CD14-positive monocyte (primary cell): ENCODE measurements around the gene SLC16A12. TPM values are rescaled to one million over a fixed set of nuclear protein-coding genes. Genes with fewer than 3 reads are reported as not detected.

Experiments
- DNase-seq, 3 donors: peaks; one replicate each; pipeline ENCODE4 v3.0.0-alpha.2; 2011 to 2022
- H2AFZ ChIP-seq: 2 replicates; pipeline ENCODE4 v1.6.0; 2012; ENCODE audit warnings: mild to moderate bottlenecking, low read depth, low read length, inconsistent platforms; ENCODE audit not compliant: insufficient read depth, poor library complexity, severe bottlenecking
- H3K27ac ChIP-seq, 2 donors: 1 replicate in 1 of 2; 2 replicates in 1 of 2; pipeline ENCODE4 v1.5.1; 2012 to 2013; ENCODE audit warnings: low read length in 2 of 2, control low read depth in 1 of 2, inconsistent platforms in 1 of 2, low read depth in 1 of 2, mild to moderate bottlenecking in 1 of 2
- H3K27me3 ChIP-seq, 2 donors: one replicate each; pipeline versions ENCODE4 v1.6.0 to v1.6.1; 2011 to 2013; ENCODE audit warnings: low read length in 2 of 2; ENCODE audit not compliant: control insufficient read depth in 2 of 2, insufficient read depth in 2 of 2
- H3K36me3 ChIP-seq, 2 donors: replicated peaks in 1 of 2; 1 replicate in 1 of 2; 2 replicates in 1 of 2; pipeline versions ENCODE4 v1.5.1 to v1.6.1; 2012 to 2013; ENCODE audit warnings: low read length in 2 of 2, control low read depth in 1 of 2, inconsistent platforms in 1 of 2, mild to moderate bottlenecking in 1 of 2; ENCODE audit not compliant: insufficient read depth in 2 of 2, control insufficient read depth in 1 of 2
- H3K4me1 ChIP-seq, 2 donors: 1 replicate in 1 of 2; 2 replicates in 1 of 2; pipeline versions ENCODE4 v1.5.1 to v1.6.1; 2012 to 2013; ENCODE audit warnings: low read length in 2 of 2, control low read depth in 1 of 2, inconsistent platforms in 1 of 2, mild to moderate bottlenecking in 1 of 2, moderate library complexity in 1 of 2; ENCODE audit not compliant: insufficient read depth in 2 of 2, control insufficient read depth in 1 of 2
- H3K4me2 ChIP-seq: replicated peaks from 2 replicates; pipeline ENCODE3; 2012; ENCODE audit warnings: low read length, moderate library complexity, mild to moderate bottlenecking; ENCODE audit not compliant: poor library complexity, severe bottlenecking; ENCODE audit errors: extremely low read depth
- H3K4me3 ChIP-seq, 3 experiments: fragments of 200-600 bp in 1 of 3; sonication (generic) in 1 of 3; replicated peaks in 1 of 3; 1 replicate in 2 of 3; 2 replicates in 1 of 3; pipeline ENCODE4 v1.5.1; 2011 to 2013; ENCODE audit warnings: low read length in 3 of 3, mild to moderate bottlenecking in 3 of 3, control low read depth in 2 of 3, low read depth in 2 of 3, inconsistent platforms in 1 of 3, moderate library complexity in 1 of 3
- H3K79me2 ChIP-seq: 2 replicates; pipeline ENCODE4 v1.6.0; 2012; ENCODE audit warnings: mild to moderate bottlenecking, control low read depth, inconsistent platforms, low read length, moderate library complexity; ENCODE audit not compliant: insufficient read depth
- H3K9ac ChIP-seq: 2 replicates; pipeline ENCODE4 v1.6.0; 2017; ENCODE audit warnings: low read length, mild to moderate bottlenecking; ENCODE audit not compliant: insufficient read depth, poor library complexity, severe bottlenecking
- H3K9me3 ChIP-seq, 2 donors: replicated peaks in 1 of 2; 1 replicate in 1 of 2; 2 replicates in 1 of 2; pipeline versions ENCODE4 v1.5.1 to v1.6.1; 2012 to 2013; ENCODE audit warnings: low read length in 2 of 2, control low read depth in 1 of 2; ENCODE audit not compliant: control insufficient read depth in 1 of 2, insufficient read depth in 1 of 2
- H4K20me1 ChIP-seq: 2 replicates; pipeline ENCODE4 v1.6.0; 2012; ENCODE audit warnings: mild to moderate bottlenecking, low read length, control low read depth, moderate library complexity; ENCODE audit not compliant: insufficient read depth
- H3K27ac Mint-ChIP-seq, 7 donors: one replicate each; pipeline ENCODE4 v1.8.0; 2020; ENCODE audit warnings: mild to moderate bottlenecking in 7 of 7, mixed read lengths in 7 of 7, moderate library complexity in 6 of 7, inconsistent platforms in 2 of 7
- H3K27me3 Mint-ChIP-seq, 3 donors: one replicate each; pipeline ENCODE4 v1.8.0; 2021 to 2022; ENCODE audit warnings: low read depth in 3 of 3, mild to moderate bottlenecking in 3 of 3, mixed read lengths in 3 of 3, moderate library complexity in 3 of 3, inconsistent platforms in 1 of 3
- H3K36me3 Mint-ChIP-seq, 2 donors: one replicate each; pipeline ENCODE4 v1.8.0; 2020; ENCODE audit warnings: mixed read lengths in 2 of 2, inconsistent platforms in 1 of 2, mild to moderate bottlenecking in 1 of 2
- H3K4me1 Mint-ChIP-seq: one replicate; pipeline ENCODE4 v1.8.0; 2020; ENCODE audit warnings: mild to moderate bottlenecking, mixed read lengths
- H3K4me3 Mint-ChIP-seq, 2 donors: one replicate each; pipeline ENCODE4 v1.8.0; 2020; ENCODE audit warnings: mild to moderate bottlenecking in 2 of 2, mixed read lengths in 2 of 2, moderate library complexity in 1 of 2
- H3K9me3 Mint-ChIP-seq, 7 donors: one replicate each; pipeline ENCODE4 v1.8.0; 2020 to 2022; ENCODE audit warnings: mixed read lengths in 7 of 7, mild to moderate bottlenecking in 6 of 7, moderate library complexity in 6 of 7, inconsistent platforms in 2 of 7
- CTCF ChIP-seq: fragments of 200-600 bp; IDR thresholded peaks from one replicate; pipeline ENCODE4 v1.8.0; 2022; ENCODE audit warnings: antibody characterized with exemption, mild to moderate bottlenecking
- WGBS: methylation state at CpG from one replicate; pipeline ENCODE4 v1.1.5; 2013; ENCODE audit warnings: missing lambda C conversion rate; ENCODE audit not compliant: insufficient coverage; 5-methylcytosine and 5-hydroxymethylcytosine counted together
- intact Hi-C, 2 donors: fragments of 100-400 bp; cut with micrococcal nuclease; formaldehyde crosslinking; loops; one replicate each; pipeline versions ENCODE4 v1.15.0 to v1.15.1; 2023
- polyA plus RNA-seq, 3 donors: library from polyadenylated mRNA; depleted of rRNA in 1 of 3; unstranded in 2 of 3; stranded (reverse) in 1 of 3; fragments of 300-500 nt in 2 of 3; fragments of >200 nt in 1 of 3; fragmentation: Illumina TruSeq in 2 of 3; gene quantifications; 1 replicate in 2 of 3; 2 replicates in 1 of 3; pipeline ENCODE4 v1.2.3, GENCODE V29; 2012 to 2021

SLC16A12 gene
- polyA plus RNA-seq, 3 donors, result 0.04 TPM; not detected in 2

GRCh38 chr10:89463846-89464537 lies 71.4 kb downstream of the SLC16A12 start:
- intact Hi-C loops, result no loop called here
- Histone ChIP-seq H3K4me2 (no peak overlapping the region), H3K4me1 (no peaks in the 10 kb centered on the region), H3K27me3 (no peaks in the 10 kb centered on the region), H3K36me3 (no peaks in the 10 kb centered on the region), H2AFZ (no peak overlapping the region), H3K9me3 (no peaks in the 10 kb centered on the region), H3K79me2 (no peaks in the 10 kb centered on the region), H3K27ac (no peak overlapping the region), H3K4me3 (no peak overlapping the region), H4K20me1 (no peaks in the 10 kb centered on the region), H3K9ac (no peak overlapping the region)
- H3K36me3 Mint-ChIP-seq, result no peaks in the 10 kb centered on the region
- DNase-seq, result no peak
- whole genome bisulfite sequencing, result 91% methylated on average over 4 of the region's 6 CpGs
- H3K27ac Mint-ChIP-seq, result no peak overlapping the region
- peaks cover 3 to 5% (median 3%) of the 10 kb centered on the region in 3 donors for H3K27me3 Mint-ChIP-seq
- H3K4me1 Mint-ChIP-seq, result no peaks in the 10 kb centered on the region
- no peaks in the 10 kb centered on the region for H3K9me3 Mint-ChIP-seq
- TF ChIP-seq CTCF, result no peak
- H3K4me3 Mint-ChIP-seq, result no peak overlapping the region

GRCh38 chr10:89458784-89459183 lies 76.6 kb downstream of the SLC16A12 start:
- intact Hi-C loops, result no loop called here
- H3K36me3 Mint-ChIP-seq, result no peaks in the 10 kb centered on the region
- WGBS, result no CpG with 5 or more reads among the region's 1 CpG

More at GRCh38 chr10:89458784-89459183, 76.6 kb downstream of the SLC16A12 start:
- TF ChIP-seq CTCF, result no peak
- H4K20me1 ChIP-seq, result no peaks in the 10 kb centered on the region
- peaks cover 0 to 7% (median 3%) of the 10 kb centered on the region in 3 donors for H3K27me3 Mint-ChIP-seq
- H3K4me3 Mint-ChIP-seq, result no peak overlapping the region
- no peak overlapping the region for H3K27ac ChIP-seq
- no peak overlapping the region for H3K4me3 ChIP-seq
- H2AFZ ChIP-seq, result no peak overlapping the region
- H3K79me2 ChIP-seq, result no peaks in the 10 kb centered on the region
- H3K4me1 Mint-ChIP-seq, result peaks cover 12% of the 10 kb centered on the region
- H3K4me2 ChIP-seq, result no peak overlapping the region
- H3K9me3 ChIP-seq, result no peaks in the 10 kb centered on the region
- DNase-seq, result no peak
- H3K36me3 ChIP-seq, result no peaks in the 10 kb centered on the region
- peaks cover 0 to 1% (median 0%) of the 10 kb centered on the region in 7 donors for H3K9me3 Mint-ChIP-seq
- no peaks in the 10 kb centered on the region for H3K27me3 ChIP-seq
- H3K9ac ChIP-seq, result no peak overlapping the region
- no peak overlapping the region for H3K27ac Mint-ChIP-seq
- H3K4me1 ChIP-seq, result peaks cover 5 to 8% of the 10 kb centered on the region in 2 donors
